ENCODE data around the gene GRAMD4.
"Not testable (repeated sequence)": the region's sequence is repeated elsewhere in the genome, so short reads cannot be mapped to it uniquely, and the experiment has no call there.

GRAMD4 gene

DNA sequence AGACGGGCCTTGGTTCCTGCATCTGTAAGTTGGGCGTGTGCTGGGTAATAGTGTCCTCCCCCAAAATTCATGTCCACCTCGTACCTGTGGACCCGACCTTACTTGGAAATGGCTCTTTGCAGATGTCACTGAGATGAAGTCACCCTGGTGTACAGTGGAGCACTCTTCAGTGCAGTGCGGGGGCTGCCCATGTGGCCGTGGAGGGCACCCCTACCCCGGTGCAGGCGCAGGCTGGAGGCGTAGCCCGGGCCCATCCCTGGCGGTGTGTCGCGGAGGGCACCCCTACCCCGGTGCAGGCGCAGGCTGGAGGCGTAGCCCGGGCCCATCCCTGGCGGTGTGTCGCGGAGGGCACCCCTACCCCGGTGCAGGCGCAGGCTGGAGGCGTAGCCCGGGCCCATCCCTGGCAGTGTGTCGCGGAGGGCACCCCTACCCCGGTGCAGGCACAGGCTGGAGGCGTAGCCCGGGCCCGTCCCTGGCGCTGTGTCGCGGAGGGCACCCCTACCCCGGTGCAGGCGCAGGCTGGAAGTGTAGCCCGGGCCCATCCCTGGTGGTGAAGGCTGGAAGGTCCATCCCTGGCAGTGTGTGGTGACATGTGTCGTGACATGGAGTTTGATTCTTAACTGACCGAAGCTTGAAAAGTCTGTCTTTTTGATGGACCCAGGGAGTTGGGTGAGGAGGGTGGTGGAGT, 1.2 kb downstream of the GRAMD4 start:
- DNase-seq = not testable (repeated sequence)

DNA sequence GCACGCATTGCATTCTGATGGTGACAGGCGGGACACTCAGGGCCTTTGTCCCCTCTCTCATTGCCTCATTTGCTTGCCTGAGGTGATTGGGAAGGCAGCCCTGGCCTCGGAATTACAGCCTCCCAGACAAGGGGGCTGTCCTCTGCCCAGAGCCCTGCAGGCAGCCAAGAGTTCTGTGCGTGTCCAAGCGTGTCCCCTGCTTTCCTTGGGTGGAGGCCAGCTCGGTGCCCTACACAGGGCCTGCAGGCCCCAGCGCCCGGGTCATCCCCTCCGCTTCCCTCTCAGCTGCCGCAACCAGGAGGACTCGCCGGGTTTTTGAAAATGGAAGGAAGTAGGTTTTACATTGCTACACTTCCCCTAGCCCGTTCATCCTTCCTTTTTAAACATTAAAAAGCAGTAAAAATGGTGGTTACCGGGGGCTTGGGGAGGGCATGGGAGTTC, 1.9 kb downstream of the GRAMD4 start:
- DNase-seq = no peak

DNA sequence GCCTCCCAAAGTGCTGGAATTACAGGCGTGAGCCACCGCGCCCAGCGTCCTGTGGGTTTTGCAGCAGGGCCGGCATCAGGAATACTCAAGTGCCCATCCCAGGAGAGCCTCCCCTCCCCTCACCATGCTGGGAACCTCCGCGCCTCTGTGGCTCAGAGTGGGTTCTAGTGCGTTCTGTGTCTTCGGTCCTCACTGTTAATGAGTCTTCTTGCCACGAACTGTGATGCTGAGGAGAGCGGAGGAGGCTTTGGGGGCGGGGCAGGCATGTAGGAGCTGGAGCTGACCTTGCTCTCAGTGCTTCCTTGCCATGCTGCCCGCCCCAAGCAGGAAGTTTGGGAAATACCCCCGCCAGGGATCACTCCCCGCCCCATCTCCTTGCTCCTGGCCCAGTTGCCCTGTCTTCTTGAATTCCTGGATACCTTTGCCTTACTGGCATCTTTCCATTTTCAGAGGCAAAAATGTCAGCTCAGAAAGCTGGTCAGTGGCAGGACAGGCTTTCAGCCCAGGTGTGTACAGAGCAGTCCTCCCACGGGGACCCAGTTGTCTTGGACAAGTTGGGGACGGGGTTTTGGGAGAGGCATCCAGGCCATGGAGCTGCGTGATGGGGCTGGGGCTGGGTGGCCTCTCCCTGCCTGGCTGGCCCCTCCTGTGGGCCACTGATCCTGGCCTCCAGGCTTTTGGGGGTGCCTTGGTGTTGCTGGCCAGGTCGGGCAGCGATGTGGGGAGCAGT, 5.1 kb downstream of the GRAMD4 start:
- no peak for DNase-seq

DNA sequence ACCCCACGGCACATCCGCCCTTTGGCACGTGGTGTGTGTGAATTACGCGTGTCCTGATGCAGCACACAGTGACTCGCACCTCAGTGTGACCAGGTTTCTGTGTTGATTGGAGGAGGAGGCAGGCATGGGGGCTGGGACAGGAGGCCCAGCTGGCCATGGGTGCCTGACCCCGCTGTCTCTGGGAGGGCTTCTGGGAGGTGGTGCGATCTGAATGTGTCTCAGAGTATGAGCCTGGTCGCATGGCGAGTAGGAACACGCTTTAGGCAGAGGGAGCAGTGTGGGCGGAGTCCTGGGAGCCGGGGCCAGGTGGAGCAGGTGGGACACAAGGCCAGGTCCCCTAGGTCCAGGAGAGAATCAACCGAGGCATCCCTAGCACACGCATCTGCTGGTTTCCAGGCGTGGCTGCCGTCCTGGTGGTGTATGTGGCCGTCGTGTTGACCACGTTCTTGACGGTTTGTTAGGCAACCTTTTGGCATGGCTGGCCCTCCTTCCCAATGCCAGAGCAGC, 5.7 kb downstream of the GRAMD4 start:
- no peak for DNase-seq

DNA sequence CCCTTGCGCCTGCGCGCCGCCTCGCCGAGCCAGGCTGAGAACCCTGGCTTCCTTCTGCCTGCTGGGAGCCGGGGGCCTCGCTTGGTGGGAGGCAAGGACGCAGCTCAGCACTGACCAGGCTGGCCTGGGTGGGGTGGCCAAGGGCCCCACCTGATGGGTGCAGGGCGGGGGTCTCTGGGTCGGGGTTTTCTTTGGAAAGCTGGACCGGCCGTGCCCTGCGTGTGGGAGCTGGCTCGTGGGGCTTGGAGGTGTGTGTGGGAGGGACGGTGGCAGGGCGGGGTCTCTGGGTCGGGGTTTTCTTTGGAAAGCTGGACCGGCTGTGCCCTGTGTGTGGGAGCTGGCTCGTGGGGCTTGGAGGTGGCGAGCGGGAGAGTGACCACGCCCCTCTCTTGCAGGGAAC, 6.2 kb downstream of the GRAMD4 start:
- no peak for DNase-seq

DNA sequence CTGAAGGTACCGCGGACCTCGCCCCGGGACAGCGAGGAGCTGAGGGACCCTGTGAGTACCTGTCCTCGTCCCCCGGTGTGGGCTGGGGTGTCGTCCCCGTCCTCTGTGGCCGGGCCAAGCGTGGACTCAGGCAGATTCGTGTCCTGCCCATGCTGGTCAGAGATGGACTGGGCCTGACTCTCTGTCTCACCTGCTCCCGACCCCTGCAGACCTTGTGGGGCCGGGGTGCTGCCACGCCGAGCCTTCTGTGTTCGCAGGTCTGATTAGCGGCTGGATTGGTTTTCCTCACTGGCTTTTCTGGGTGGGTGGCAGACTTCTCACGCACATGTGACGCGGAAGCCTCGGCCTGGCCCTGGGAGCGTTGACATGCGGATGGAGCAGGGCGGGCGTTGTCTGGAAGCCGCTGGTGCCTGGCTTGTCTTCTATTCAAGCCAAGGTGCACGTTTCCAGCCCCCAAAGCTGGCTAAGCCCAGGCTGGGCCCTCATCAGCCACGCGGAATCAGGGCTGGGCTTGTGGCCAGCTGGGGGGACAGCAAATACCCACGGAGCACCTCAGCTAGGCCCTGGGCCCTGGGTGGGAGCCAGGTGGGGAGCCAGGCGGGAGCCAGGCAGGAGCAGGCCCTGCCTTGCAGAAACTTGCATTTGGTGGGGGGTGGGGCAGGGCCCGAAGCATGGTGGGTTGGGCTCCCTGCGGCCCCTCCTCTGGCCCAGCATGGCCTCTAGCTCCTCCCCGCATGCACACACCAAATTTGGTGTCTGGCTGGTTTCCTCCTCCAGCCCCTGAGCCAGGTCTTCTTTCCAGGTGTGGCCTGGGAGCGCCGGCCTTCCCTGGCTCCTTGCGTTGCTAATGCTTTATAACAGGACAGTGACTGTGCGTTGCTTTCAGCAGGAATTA, 7.0 kb downstream of the GRAMD4 start:
- DNase-seq = no peak

DNA sequence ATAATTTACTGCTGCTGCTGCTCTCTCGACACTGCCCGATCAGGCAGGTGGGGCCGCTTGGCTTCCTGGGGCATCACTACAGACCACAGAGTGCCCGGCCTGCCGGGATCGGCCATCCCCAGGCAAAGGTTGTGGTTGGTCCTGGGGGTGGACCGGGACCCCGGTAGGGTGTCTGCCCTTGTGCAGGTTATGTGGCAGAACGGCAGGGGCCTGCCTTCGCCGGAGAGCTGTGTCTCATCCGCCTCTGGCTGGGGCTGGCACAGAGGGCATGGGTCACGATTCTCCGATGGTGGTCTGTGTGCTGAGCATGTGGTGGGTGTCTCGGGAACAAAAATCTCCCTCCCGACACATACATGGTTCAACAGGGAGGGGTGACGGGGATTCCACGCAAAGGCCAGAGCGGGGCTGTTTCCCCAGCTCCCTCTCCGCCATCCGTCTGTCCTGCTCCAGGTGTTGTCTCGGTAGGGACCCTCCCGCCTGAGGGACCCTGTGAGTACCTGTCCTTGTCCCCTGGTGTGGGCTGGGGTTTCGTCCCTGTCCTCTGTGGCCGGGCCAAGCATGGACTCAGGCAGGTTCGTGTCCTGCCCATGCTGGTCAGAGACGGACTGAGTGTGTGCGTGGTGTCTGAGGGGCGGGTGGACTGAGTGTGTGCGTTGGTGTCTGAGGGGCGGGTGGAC, 7.8 kb downstream of the GRAMD4 start:
- DNase-seq = no peak

DNA sequence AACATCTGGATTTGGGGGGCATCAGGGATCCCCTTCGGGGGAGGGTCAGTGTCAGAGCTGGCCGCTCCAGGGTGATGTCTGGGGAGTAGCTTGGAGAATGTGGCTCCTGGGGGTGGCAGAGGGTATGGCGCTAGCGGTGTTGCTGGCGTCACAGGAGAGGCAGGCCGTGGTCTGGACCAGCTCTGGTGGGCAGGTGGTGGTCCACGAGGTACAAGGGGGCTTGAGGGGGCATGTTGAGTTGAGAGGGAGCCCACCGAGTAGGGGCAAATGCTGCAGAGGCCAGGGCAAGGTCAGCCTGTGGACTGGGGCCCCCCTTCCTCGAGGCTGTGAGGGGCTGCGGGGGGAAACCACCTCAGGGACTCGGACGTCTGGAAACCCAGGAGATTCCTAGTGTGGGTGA, 8.6 kb downstream of the GRAMD4 start:
- DNase-seq = no peak

DNA sequence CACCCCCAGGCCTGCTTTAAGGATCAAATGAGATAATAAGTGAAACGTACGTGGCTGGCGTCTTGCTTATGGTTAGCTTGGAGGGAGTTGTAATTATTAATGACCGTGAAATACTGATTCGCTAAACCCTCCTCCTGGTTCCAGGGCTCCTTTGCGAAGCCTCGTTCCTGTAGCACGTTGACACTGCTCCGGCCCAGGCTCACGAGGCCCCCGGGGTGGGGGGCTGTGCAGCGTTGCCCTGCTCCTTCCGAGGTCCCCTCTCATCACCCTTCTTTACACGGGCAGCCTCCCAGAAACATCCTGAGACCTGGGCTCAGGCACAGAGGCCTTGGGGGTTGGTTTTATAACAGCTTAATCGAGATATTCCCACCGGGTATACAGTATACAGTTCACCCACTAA, 9.1 kb downstream of the GRAMD4 start:
- DNase-seq = no peak

DNA sequence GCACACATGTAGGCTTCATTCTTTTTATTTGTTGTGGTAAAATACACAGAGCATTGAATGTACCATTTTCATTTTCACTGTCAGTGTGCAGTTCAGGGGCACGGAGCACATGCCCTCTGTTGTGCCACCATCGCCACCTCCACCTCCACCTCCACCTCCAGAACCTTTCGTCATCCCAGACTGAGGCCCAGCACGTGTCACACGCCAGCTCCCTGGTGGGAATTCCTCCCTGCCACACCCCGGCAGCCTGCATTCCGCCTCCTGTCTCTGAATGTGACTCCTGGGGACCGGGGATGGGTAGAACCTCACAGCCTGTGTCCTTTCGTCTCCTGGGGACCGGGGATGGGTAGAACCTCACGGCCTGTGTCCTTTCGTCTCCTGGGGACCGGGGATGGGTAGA, 10.9 kb downstream of the GRAMD4 start:
- no peak for DNase-seq

DNA sequence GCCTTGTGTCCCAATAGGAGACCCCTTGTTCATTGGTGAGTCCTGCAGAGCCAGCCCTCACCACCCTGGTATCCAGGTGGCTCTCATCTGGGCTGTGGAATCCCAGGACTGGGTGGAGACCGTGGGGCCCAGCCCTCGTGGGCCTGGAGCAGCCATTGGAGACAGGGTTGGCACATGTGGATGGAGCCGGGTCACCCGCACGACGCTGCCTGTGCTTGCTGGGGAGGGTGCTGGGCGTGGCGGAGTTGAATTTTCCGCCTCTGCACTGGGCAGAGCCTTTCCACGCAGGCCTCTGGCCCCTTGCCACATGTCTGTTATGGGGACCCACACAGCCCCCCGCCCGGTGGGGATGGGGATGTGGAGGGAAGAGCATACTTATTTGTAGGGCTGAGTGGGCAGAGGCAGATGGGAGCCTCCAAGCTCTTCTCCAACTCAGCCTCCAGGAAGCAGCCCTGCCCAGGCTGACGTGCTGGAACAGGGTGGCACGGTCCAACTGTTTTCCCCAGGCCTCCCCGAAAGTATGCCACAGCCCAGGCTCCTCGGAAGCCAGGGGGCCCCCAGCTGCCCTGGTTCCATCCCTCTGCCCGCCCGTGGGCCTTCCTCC, 12.6 kb downstream of the GRAMD4 start:
- DNase-seq = no peak

DNA sequence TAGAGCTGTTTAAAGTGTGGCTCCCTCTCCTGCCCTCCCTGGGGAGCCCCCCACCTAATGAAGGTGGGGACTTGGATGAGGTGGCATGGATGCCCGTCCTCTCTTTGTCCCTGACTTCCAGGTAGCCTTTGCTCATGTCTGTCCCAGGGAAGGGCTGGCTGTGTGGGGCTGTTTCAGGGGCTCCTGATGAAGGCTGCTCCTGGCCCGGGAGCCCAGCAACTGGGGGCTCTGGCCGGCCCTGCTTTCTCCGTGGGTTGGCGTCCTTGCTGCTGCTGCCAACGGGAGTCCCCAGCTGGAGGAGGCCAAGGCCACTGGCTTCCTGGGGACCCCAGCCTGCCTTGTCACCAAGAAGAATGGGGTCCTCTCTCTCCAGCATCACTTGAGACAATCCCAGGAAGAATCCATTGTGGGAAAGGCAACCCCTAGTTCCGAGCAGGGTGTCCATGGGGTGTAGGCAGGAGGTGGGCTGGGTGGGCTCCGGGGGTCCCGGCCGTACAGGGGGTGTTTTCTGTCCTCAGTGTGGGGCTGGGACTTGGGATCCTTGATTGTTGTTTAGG, 13.2 kb downstream of the GRAMD4 start:
- DNase-seq = no peak

DNA sequence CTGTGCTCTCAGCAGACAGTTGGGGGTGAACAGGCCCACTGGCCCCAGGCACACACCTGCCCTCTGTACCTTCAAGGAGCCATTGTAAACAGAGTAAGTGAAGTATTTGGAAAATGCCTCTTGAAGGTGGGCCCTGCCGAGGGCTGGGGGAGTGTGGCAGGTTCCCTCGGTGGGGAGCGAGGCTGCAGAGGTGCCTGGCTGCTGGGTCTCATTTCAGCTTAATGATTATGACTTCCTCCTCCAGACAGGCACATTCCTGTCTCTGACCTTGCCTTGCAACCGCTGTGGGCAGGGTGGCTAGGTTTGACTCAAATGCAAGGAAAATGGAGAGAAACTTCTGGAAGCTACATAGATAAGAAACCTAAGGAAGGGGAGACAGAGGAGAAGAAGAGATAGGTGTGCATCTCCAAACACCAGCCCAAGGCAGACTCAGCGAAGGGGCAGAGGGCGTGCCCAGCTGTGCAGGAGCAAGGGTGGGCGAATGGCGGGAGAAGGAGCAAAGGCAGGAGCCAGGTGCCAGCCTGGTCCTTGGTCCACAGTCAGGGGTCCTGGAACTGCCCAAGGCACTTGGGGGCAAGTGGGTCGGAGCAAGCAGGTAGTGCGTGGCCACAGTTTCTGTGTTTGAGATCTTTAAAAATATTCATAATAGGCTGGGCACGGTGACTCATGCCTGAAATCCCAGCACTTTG, 14.0 kb downstream of the GRAMD4 start:
- DNase-seq = no peak

DNA sequence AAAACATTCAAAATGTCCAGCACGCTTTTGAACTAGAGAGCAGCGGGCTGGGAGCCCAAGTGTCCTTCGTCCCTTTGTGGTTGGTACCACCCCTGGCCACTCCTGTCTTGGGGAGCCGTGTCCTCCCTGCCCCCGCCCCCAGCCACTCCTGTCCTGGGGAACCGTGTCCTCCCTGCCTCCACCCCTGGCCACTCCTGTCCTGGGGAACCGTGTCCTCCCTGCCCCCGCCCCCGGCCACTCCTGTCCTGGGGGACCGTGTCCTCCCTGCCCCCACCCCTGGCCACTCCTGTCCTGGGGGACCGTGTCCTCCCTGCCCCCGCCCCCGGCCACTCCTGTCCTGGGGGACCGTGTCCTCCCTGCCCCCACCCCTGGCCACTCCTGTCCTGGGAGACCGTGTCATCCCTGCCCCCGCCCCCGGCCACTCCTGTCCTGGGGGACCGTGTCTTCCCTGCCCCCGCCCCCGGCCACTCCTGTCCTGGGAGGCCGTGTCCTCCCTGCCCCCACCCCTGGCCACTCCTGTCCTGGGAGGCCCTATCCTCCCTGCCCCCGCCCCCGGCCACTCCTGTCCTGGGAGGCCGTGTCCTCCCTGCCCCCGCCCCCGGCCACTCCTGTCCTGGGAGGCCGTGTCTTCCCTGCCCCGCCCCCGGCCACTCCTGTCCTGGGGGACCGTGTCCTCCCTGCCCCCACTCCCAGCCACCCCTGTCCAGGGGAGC, 14.9 kb downstream of the GRAMD4 start:
- DNase-seq = not testable (repeated sequence)

DNA sequence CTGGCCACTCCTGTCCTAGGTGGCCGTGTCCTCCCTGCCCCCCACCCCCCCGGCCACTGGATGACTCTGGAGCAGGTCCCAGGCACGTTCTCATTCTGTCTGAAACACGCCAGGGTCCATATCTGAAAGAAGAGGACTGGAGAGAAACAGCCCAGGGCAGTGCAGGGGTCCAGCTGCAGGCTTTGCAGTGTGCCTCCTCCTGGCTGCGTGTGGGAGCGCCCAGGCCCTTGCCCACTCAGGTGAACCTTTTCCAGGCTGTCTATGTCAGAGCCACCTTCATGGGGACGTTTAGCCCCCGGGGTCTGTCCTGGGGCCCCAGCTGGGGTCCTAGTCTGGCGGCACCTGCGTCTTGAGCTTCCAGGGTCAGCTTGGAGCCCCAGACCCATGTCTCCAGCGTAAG, 15.6 kb downstream of the GRAMD4 start:
- DNase-seq = no peak

DNA sequence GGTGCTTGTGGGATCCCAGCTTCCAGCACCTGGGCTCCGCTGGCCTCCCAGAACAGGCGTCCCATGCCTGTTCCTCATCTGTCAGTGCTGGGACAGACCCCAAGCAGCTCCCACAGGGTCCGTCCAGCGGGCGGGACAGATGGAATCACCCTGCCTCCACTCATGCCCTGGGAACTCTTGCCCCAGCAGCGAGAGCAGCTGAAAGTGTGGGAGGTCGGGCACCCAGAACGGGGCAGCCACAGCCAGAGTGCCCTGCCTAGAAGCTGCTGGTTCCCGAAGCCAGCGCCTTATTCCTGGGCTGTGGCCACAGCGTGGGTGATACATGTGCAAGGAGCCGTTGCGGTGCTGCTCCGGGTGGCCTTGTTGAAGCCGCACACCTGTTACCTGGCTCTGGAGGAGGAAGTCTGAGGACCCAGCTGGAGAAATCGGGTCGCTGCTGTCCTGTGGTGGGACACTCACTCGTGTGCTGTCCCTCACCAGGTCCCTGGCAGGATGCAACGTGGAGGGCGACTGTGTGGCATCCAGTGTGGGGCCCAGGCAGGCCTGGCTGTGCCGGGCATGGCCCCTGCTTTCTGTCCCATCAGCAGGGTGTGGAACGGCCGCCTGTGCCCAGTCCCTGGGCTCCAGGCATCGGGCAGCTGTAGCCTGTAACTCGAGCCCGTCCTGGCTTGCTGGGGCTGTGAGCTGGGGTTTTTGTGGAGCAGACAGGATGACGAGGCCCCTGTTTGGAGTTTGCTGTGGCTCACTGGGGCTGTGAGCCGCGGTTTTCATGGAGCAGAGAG, 16.2 kb downstream of the GRAMD4 start:
- DNase-seq = no peak

DNA sequence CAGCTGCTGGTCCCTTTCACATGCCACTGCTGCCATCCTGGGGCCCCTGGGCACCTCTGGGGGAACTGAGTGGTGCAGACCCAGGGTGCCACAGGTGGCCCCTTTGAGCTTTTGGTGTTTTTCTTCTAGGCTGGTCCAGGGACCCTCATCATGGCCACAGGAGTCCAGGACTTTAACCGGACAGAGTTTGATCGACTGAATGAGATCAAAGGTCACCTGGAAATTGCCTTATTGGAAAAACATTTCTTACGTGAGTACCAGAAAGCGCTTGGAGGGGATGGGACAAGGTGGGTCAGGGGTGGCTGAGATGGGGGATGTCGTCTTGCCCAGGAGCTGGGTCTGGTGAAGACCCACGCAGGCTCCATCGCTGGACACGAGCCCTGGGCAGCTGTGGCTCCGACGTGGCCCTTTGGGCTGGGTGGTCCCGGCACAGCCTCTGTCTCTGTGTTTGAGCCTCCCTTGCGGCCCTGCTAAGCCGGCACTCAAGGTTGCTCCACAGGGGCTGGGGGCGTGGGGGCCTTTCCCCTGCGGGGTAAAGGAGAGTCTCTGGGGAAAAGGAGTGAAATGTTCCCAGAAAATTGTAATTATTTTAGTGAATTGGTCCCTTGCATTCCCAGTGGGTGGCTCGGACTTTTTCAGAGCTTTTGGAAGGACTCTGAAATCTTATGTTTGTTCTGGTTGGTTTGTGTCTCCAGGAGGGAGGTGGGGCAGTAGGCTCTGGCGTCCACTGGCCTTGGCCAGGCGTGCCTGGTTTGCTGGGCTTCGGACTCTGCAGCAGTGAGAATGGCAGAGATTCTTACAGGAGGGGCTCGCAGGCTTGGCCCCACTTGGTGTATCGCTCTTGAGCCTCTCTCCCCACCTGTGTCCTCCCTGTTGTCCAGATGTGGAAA, 17.8 kb downstream of the GRAMD4 start:
- no peak for DNase-seq

DNA sequence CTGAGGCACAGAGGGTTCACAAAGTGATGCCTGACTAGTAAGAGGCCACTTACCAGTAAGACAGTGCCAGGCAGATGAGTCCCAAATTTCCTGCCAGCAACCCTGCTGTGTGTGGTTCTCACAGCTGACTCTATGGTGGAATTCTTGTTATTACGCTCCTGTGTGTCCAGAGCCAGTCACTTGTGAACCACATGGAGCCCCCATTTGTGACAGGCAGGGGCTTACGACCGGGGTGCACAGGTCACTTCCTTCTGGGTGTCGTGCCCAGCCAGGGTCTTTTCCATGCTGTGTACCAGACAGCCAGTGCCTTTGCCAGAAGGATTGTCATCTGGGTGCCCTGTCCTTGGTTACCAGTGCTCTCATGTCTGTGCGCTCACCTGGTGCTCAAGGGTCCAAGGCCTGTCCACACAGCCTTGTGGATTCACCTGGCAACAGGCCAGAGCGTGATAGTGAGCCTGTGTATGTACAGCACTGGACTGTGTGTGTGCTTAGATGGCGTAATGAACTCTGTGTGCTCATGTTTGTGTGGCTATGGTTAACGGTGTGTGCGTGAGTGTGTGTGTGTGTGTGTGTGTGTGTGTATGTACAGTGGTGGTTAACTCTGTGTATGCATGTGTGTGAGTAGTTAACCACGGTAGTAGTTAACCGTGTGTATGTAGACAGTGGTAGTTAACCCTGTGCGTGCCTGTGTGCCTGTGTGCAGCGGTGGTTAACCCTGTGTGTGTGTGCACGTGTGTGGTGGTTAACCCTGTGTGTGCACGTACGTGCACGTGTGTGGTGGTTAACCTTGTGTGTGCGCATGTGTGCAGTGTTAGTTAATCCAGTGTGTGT, 18.6 kb downstream of the GRAMD4 start:
- peak; percentile 47 for DNase-seq
